ENCODE measurements around the gene DIP2B. TPM values are rescaled to one million over a fixed set of nuclear protein-coding genes. Genes with fewer than 3 reads are reported as not detected.

Gene DIP2B
- polyA plus RNA-seq, 2 of the 4 experiments (the other 2 are of a cell fraction) = 16.9 to 29.3 TPM

GRCh38 chr12:50661300-50662115 lies 156.7 kb downstream of the DIP2B start:
- no peak for ATAC-seq
- 67% methylated on average over 7 of the region's 7 CpGs for WGBS (ENCODE audit: missing lambda C conversion rate)
- Histone ChIP-seq H3K4me1 (peaks cover 38% of the 10 kb centered on the region), H3K9me3 (no peaks in the 10 kb centered on the region), H3K27ac (no peak overlapping the region), H3K4me2 (no peak overlapping the region), H3K4me3 (no peak overlapping the region)
- POLR2A ChIA-PET = no interaction called here
- CTCF ChIA-PET = interaction anchor here (1.8 to 2.0 kb wide), 2 partner anchors 24 to 157 kb away, joined by 4 to 8 read pairs; partner anchors contain the start of gene DIP2B
- no peak for TF ChIP-seq HOXB13 (CRISPR knock-in tag; IDR thresholded peaks at IDR 0.05; ENCODE audit: low read depth)
- no peak for TF ChIP-seq RCOR1 (IDR thresholded peaks at IDR 0.05; ENCODE audit: low read depth, low read length)
- no peak for TF ChIP-seq CTCF (IDR thresholded peaks at IDR 0.05)
- TF ChIP-seq TFCP2L1 (CRISPR knock-in tag; IDR thresholded peaks at IDR 0.05) = no peak
- TF ChIP-seq TP53 (CRISPR knock-in tag; IDR thresholded peaks at IDR 0.05) = no peak
- TF ChIP-seq HDAC2 (IDR thresholded peaks at IDR 0.05) = no peak
- no peak for TF ChIP-seq PHF8 (IDR thresholded peaks at IDR 0.05; ENCODE audit: borderline replicate concordance, low read depth)
- TF ChIP-seq EHMT2 (IDR thresholded peaks at IDR 0.05; ENCODE audit: low read depth) = no peak
- TF ChIP-seq ZC3H11A (IDR thresholded peaks at IDR 0.05) = no peak
- TF ChIP-seq JUN (IDR thresholded peaks at IDR 0.05) = no peak
- TF ChIP-seq CHD2 (IDR thresholded peaks at IDR 0.05; ENCODE audit: low read length, partially characterized antibody) = no peak
- no peak for TF ChIP-seq NR3C1 (IDR thresholded peaks at IDR 0.05)
- TF ChIP-seq HOXA7 (CRISPR knock-in tag; IDR thresholded peaks at IDR 0.05) = no peak
- TF ChIP-seq CEBPB (IDR thresholded peaks at IDR 0.05) = no peak
- TF ChIP-seq HEYL (CRISPR knock-in tag; IDR thresholded peaks at IDR 0.05) = no peak
- TF ChIP-seq HMGXB4 (CRISPR knock-in tag; IDR thresholded peaks at IDR 0.05; ENCODE audit: borderline replicate concordance) = no peak
- no peak for TF ChIP-seq ZFP36 (IDR thresholded peaks at IDR 0.05; ENCODE audit: borderline replicate concordance, partially characterized antibody)
- TF ChIP-seq, protein P1, sequence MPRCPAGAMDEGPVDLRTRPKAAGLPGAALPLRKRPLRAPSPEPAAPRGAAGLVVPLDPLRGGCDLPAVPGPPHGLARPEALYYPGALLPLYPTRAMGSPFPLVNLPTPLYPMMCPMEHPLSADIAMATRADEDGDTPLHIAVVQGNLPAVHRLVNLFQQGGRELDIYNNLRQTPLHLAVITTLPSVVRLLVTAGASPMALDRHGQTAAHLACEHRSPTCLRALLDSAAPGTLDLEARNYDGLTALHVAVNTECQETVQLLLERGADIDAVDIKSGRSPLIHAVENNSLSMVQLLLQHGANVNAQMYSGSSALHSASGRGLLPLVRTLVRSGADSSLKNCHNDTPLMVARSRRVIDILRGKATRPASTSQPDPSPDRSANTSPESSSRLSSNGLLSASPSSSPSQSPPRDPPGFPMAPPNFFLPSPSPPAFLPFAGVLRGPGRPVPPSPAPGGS (IDR thresholded peaks at IDR 0.05) = no peak
- TF ChIP-seq CBX8 (IDR thresholded peaks at IDR 0.05) = no peak
- no peak for TF ChIP-seq FOXS1 (CRISPR knock-in tag; IDR thresholded peaks at IDR 0.05)
- no peak for DNase-seq (ENCODE audit: low read depth in 1 of 2, low spot score in 1 of 2)
- FAIRE-seq = no peak

GRCh38 chr12:50662116-50662510 lies 157.3 kb downstream of the DIP2B start:
- no peak for ATAC-seq
- DNase-seq (ENCODE audit: low read depth in 1 of 2, low spot score in 1 of 2) = no peak
- no peaks in the 10 kb centered on the region for H3K9me3 ChIP-seq
- H3K27ac ChIP-seq = no peak overlapping the region
- ChIA-PET POLR2A (no interaction called here), CTCF (interaction anchor here (1.8 to 2.0 kb wide), 2 partner anchors 24 to 158 kb away, joined by 4 to 8 read pairs; partner anchors contain the start of gene DIP2B)
- WGBS (ENCODE audit: missing lambda C conversion rate) = 100% methylated on average over 1 of the region's 1 CpG
- H3K4me1 ChIP-seq = peaks cover 38% of the 10 kb centered on the region
- H3K4me2 ChIP-seq = no peak overlapping the region
- FAIRE-seq = no peak
- no peak overlapping the region for H3K4me3 ChIP-seq
- TF ChIP-seq CBX8 (IDR thresholded peaks at IDR 0.05) (no peak), EHF (CRISPR knock-in tag; IDR thresholded peaks at IDR 0.05) (no peak), RAD21 (conservative IDR thresholded peaks at IDR 0.05 in 1 of 2, IDR thresholded peaks at IDR 0.05 in 1 of 2) (no peak), KDM5A (IDR thresholded peaks at IDR 0.05) (no peak), HMGXB4 (CRISPR knock-in tag; IDR thresholded peaks at IDR 0.05; ENCODE audit: borderline replicate concordance) (no peak), CHD2 (IDR thresholded peaks at IDR 0.05; ENCODE audit: low read length, partially characterized antibody) (no peak), HOXB5 (CRISPR knock-in tag; IDR thresholded peaks at IDR 0.05) (no peak), JUNB (IDR thresholded peaks at IDR 0.05) (no peak), GATA3 (IDR thresholded peaks at IDR 0.05; ENCODE audit: borderline replicate concordance) (no peak), RFX5 (IDR thresholded peaks at IDR 0.05) (no peak), CTCF (IDR thresholded peaks at IDR 0.05) (no peak), HOXB13 (CRISPR knock-in tag; IDR thresholded peaks at IDR 0.05; ENCODE audit: low read depth) (no peak), NPAS2 (CRISPR knock-in tag; IDR thresholded peaks at IDR 0.05; ENCODE audit: borderline replicate concordance) (no peak), NR3C1 (IDR thresholded peaks at IDR 0.05) (no peak), EP300 (IDR thresholded peaks at IDR 0.05) (no peak)

All from A549 (cell line).